Sigmoid colon (tissue), 7 donors: Measurements from ENCODE around the gene PLXNA4. TPM values are rescaled to one million over a fixed set of nuclear protein-coding genes. Genes with fewer than 3 reads are reported as not detected.

Experiments
- DNase-seq: peaks from one replicate; pipeline ENCODE4 v3.0.0-alpha.2; 2019
- H3K27ac ChIP-seq, 4 donors: fragments of 200-600 bp; sonication (generic); one replicate each; pipeline ENCODE4 v1.5.1; 2016 to 2019; ENCODE audit warnings: mild to moderate bottlenecking in 1 of 4
- H3K27me3 ChIP-seq, 3 donors: fragments of 200-600 bp; sonication (generic); one replicate each; pipeline ENCODE4 v1.5.1; 2019; ENCODE audit warnings: mild to moderate bottlenecking in 1 of 3
- H3K36me3 ChIP-seq, 4 donors: fragments of 200-600 bp; sonication (generic); one replicate each; pipeline ENCODE4 v1.5.1; 2016 to 2019
- H3K4me1 ChIP-seq, 4 donors: fragments of 200-600 bp; sonication (generic); one replicate each; pipeline ENCODE4 v1.5.1; 2017 to 2019
- H3K4me3 ChIP-seq, 4 donors: fragments of 200-600 bp; sonication (generic); one replicate each; pipeline ENCODE4 v1.5.1; 2017 to 2019; ENCODE audit warnings: mild to moderate bottlenecking in 2 of 4, moderate library complexity in 1 of 4
- H3K9me3 ChIP-seq, 4 donors: fragments of 200-600 bp in 3 of 4; sonication (generic) in 3 of 4; one replicate each; pipeline versions ENCODE4 v1.5.1 to v1.6.1; 2013 to 2019
- EP300 ChIP-seq, 4 donors: sonication (generic); formaldehyde crosslinking; IDR thresholded peaks; one replicate each; pipeline ENCODE4 v1.6.1; 2017; ENCODE audit warnings: antibody characterized with exemption in 4 of 4
- POLR2A ChIP-seq, 2 donors: fragments of 450-650 bp; IDR thresholded peaks; one replicate each; pipeline ENCODE4 v1.6.1; 2016; ENCODE audit warnings: antibody characterized with exemption in 2 of 2, mild to moderate bottlenecking in 2 of 2, moderate library complexity in 2 of 2
- POLR2AphosphoS5 ChIP-seq, 4 donors: sonication (generic); formaldehyde crosslinking; IDR thresholded peaks; one replicate each; pipeline ENCODE4 v1.6.1; 2017; ENCODE audit warnings: antibody characterized with exemption in 4 of 4
- WGBS, 2 donors: extraction: QIAGEN DNeasy Blood & Tissue Kit; methylation state at CpG; one replicate each; pipeline ENCODE4 v1.1.7; 2013; 5-methylcytosine and 5-hydroxymethylcytosine counted together
- intact Hi-C: fragments of 100-400 bp; cut with DNase I; formaldehyde crosslinking; loops from one replicate; pipeline ENCODE4 v1.15.1; 2023
- polyA plus RNA-seq, 3 donors: library from polyadenylated mRNA; stranded (reverse); fragments of 200-250 nt; gene quantifications; one replicate each; pipeline ENCODE4 v1.2.3, GENCODE V29; 2013
- total RNA-seq, 4 donors: library from RNA; depleted of rRNA; stranded (reverse); fragments of >200 nt; gene quantifications; one replicate each; pipeline ENCODE4 v1.1.0, GENCODE V29; 2016
- TF ChIP-seq, protein P1 (sequence below), 4 experiments: fragments of 450-650 bp in 3 of 4; fragments of 200-600 bp in 1 of 4; IDR thresholded peaks; one replicate each; pipeline ENCODE4 v1.5.1; 2016 to 2019; ENCODE audit warnings: antibody characterized with exemption in 4 of 4, mild to moderate bottlenecking in 3 of 4, moderate library complexity in 2 of 4
- donor health status: healthy with polysubstance abuse.
- donor health status: Bipolar disorder and iron deficiency.
- donor health status: healthy.

PLXNA4 gene
- total and polyA plus RNA-seq, 7 donors = under 0.01 to 10.5 (median 3.7) TPM; not detected in 1

- no peak for DNase-seq
- intact Hi-C loops = no loop called here
- TF ChIP-seq POLR2AphosphoS5 (IDR thresholded peaks at IDR 0.05) (no peak), POLR2A (IDR thresholded peaks at IDR 0.05) (no peak), EP300 (IDR thresholded peaks at IDR 0.05) (no peak)
- TF ChIP-seq, protein P1, sequence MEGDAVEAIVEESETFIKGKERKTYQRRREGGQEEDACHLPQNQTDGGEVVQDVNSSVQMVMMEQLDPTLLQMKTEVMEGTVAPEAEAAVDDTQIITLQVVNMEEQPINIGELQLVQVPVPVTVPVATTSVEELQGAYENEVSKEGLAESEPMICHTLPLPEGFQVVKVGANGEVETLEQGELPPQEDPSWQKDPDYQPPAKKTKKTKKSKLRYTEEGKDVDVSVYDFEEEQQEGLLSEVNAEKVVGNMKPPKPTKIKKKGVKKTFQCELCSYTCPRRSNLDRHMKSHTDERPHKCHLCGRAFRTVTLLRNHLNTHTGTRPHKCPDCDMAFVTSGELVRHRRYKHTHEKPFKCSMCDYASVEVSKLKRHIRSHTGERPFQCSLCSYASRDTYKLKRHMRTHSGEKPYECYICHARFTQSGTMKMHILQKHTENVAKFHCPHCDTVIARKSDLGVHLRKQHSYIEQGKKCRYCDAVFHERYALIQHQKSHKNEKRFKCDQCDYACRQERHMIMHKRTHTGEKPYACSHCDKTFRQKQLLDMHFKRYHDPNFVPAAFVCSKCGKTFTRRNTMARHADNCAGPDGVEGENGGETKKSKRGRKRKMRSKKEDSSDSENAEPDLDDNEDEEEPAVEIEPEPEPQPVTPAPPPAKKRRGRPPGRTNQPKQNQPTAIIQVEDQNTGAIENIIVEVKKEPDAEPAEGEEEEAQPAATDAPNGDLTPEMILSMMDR (IDR thresholded peaks at IDR 0.05) = no peak
Observed at GRCh38 chr7:132537456-132538145, 38.7 kb downstream of the PLXNA4 start.

GRCh38 chr7:132536654-132537395 lies 39.4 kb downstream of the PLXNA4 start:
- no peak overlapping the region for H3K4me3 ChIP-seq
- H3K36me3 ChIP-seq = no peaks in the 10 kb centered on the region
- DNase-seq = no peak
- no peaks in the 10 kb centered on the region for H3K9me3 ChIP-seq
- TF ChIP-seq POLR2AphosphoS5 (IDR thresholded peaks at IDR 0.05) (no peak), EP300 (IDR thresholded peaks at IDR 0.05) (no peak), POLR2A (IDR thresholded peaks at IDR 0.05) (no peak)
- TF ChIP-seq, protein P1 (IDR thresholded peaks at IDR 0.05) = no peak
- peaks cover 0 to 11% (median 5%) of the 10 kb centered on the region in 4 donors for H3K4me1 ChIP-seq
- intact Hi-C loops = no loop called here
- 84% methylated on average over 13 of the region's 13 CpGs for WGBS, 2 donors
- H3K27ac ChIP-seq = no peak overlapping the region
- no peaks in the 10 kb centered on the region for H3K27me3 ChIP-seq

More at GRCh38 chr7:132537456-132538145, 38.7 kb downstream of the PLXNA4 start:
- 80 to 82% methylated on average over 8 of the region's 8 CpGs for WGBS, 2 donors
- Histone ChIP-seq H3K4me3 (no peak overlapping the region), H3K4me1 (peaks cover 0 to 14% (median 5%) of the 10 kb centered on the region in 4 donors), H3K36me3 (no peaks in the 10 kb centered on the region), H3K27ac (no peak overlapping the region), H3K9me3 (no peaks in the 10 kb centered on the region), H3K27me3 (no peaks in the 10 kb centered on the region)

DNA sequence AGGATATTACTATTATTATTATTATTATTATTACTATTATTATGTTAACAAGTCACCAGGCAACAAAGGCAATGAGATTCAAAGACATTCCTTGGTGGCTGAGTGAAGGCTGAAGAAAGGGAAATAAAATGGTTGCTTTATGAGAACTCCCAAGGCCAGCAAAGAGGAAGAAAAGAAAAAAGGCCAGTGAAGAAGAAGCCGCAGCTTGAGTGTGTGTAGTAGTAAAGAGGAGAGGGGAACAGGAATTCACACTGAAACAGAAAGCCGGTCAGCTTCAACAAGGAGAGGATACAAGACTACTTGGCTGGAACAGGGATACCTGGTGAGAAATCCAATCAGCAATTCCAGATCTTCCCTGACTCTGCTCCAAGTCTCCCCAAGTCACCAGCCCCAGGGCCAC lies 42.4 kb downstream of the PLXNA4 start:
- H3K9me3 ChIP-seq = no peaks in the 10 kb centered on the region
- no peaks in the 10 kb centered on the region for H3K36me3 ChIP-seq
- H3K27ac ChIP-seq = no peak overlapping the region
- TF ChIP-seq EP300 (IDR thresholded peaks at IDR 0.05) (no peak), POLR2AphosphoS5 (IDR thresholded peaks at IDR 0.05) (no peak), POLR2A (IDR thresholded peaks at IDR 0.05) (no peak)
- TF ChIP-seq, protein P1 (IDR thresholded peaks at IDR 0.05) = no peak
- H3K27me3 ChIP-seq = no peaks in the 10 kb centered on the region
- no peaks in the 10 kb centered on the region for H3K4me1 ChIP-seq
- whole genome bisulfite sequencing, 2 donors = 65 to 93% methylated on average over 2 of the region's 2 CpGs
- no peak overlapping the region for H3K4me3 ChIP-seq
- intact Hi-C loops = no loop called here
- no peak for DNase-seq

GRCh38 chr7:132532281-132532680 lies 44.0 kb downstream of the PLXNA4 start:
- Histone ChIP-seq H3K27ac (no peak overlapping the region), H3K4me1 (no peaks in the 10 kb centered on the region), H3K27me3 (no peaks in the 10 kb centered on the region), H3K4me3 (no peak overlapping the region), H3K36me3 (no peaks in the 10 kb centered on the region), H3K9me3 (no peaks in the 10 kb centered on the region)
- no peak for DNase-seq
- TF ChIP-seq POLR2AphosphoS5 (IDR thresholded peaks at IDR 0.05) = no peak
- intact Hi-C loops = no loop called here
- WGBS, 2 donors = 87 to 93% methylated on average over 4 of the region's 4 CpGs

DNA sequence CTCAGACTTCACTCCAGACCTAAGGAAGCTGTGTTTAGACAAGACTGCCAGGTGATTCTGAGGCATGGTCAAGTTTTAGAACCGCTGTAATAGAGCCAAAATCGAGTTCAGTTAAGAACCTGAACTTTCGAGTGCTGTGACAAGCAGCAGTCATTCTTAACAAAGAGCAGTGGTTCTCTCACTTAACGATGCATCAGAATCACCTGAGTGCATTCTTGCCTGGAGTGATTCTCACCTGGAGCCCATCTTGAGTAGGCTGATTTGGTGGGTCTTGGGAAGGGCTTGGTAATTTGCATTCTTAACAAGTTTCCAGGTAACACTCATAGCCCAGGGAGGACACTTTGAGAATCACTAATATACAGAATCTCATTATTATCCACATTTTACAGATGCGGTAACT lies 44.7 kb downstream of the PLXNA4 start:
- DNase-seq = no peak
- intact Hi-C loops = no loop called here
- no peaks in the 10 kb centered on the region for H3K4me1 ChIP-seq
- H3K4me3 ChIP-seq = no peak overlapping the region
- no peaks in the 10 kb centered on the region for H3K27me3 ChIP-seq
- TF ChIP-seq, protein P1 (IDR thresholded peaks at IDR 0.05) = no peak
- TF ChIP-seq POLR2A (IDR thresholded peaks at IDR 0.05) = no peak
- TF ChIP-seq EP300 (IDR thresholded peaks at IDR 0.05) = no peak
- TF ChIP-seq POLR2AphosphoS5 (IDR thresholded peaks at IDR 0.05) = no peak
- no peak overlapping the region for H3K27ac ChIP-seq
- whole genome bisulfite sequencing, 2 donors = 79 to 87% methylated on average over 5 of the region's 5 CpGs
- H3K36me3 ChIP-seq = no peaks in the 10 kb centered on the region
- no peaks in the 10 kb centered on the region for H3K9me3 ChIP-seq
